Fibroblast of peridontal ligament (primary cell): Measurements from ENCODE around the gene CHURC1.
"Not testable (repeated sequence)": the region's sequence is repeated elsewhere in the genome, so short reads cannot be mapped to it uniquely, and the experiment has no call there.

ENCODE experiments used
- DNase-seq: peaks from one replicate; pipeline ENCODE4 v3.0.0-alpha.2; 2010; ENCODE audit errors: extremely low read depth

Gene CHURC1

DNA sequence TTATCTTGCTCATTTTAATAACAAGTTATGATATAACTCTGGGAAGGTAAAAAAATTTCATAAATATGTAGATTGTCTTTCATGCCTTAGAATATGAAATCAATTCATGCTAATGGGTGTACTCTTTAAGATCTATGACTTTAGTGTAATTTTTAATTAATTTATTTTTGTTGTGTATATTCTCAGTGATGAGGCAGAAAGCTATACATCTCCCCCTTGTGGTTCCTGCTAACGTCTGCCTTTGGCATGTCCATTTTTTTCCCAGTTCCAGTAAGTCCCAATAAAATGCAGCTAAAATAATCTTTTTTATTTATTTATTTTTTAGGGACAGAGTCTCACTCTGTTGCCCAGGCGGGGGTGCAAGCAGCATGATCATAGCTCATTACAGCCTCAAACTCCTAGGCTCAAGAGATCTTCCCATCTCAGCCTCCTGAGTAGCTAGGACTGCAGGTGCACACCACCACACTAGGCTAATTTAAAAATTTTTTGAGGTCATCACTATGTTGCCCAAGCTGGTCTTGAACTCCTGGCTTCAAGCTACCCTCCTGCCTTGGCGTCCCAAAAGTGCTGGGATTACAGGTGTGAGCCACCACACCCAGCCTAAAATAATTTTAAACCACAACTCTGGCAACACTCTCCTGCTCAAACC is 3.3 kb upstream of the CHURC1 start:
- peak; percentile 51 for DNase-seq

DNA sequence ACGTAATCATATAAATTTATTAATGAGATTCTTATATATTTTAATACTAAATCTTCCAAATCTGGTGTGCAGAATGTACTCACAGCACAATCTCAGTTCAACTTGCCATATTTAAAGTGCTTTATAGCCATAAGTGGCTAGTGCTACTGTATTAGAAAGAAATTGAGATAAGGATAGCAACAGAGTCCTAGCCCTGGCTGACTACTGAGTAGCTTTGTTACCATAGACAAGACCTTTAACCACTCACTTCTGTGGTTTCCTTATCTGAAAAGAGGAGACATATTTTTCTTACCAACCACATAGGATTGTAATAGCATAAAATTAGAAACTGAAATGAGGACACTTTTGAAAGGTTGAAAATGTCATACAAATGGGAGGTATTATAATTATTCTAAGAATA is 2.0 kb upstream of the CHURC1 start:
- no peak for DNase-seq

DNA sequence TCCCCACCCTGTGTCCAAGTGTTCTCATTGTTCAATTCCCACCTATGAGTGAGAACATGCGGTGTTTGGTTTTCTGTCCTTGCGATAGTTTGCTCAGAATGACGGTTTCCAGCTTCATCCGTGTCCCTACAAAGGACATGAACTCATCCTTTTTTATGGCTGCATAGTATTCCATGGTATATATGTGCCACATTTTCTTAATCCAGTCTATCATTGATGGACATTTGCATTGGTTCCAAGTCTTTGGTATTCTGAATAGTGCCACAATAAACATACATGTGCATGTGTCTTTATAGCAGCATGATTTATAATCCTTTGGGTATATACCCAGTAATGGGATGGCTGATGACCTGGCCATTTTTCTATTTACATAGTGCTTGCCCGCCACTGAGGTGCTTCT is 778 bp upstream of the CHURC1 start:
- DNase-seq, result not testable (repeated sequence)

GRCh38 chr14:64915029-64915424 is 772 bp downstream of the CHURC1 start:
- no peak for DNase-seq

- DNase-seq, result no peak
Observed at GRCh38 chr14:64915797-64916196, 1.5 kb downstream of the CHURC1 start.

DNA sequence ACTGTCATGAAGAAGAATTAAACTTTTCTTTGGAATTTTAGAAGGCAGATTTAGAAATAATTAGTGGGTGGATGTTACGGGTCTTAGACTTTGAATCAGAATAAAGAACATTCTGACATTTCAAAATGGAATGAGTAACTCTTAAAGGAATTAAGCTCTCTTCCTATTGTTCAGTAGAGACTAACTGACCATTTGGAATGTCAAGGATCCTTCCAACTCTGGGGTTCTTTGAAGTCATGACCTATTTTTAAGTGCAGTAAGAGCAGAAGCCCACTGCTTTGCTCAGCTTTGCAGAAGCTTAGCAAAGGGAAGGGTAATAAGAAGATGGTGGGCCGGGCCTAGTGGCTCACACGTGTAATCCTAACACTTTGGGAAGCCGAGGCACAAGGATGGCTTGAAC is 4.0 kb downstream of the CHURC1 start:
- peak; percentile 17 for DNase-seq

GRCh38 chr14:64919215-64919614 is 5.0 kb downstream of the CHURC1 start:
- no peak for DNase-seq

DNA sequence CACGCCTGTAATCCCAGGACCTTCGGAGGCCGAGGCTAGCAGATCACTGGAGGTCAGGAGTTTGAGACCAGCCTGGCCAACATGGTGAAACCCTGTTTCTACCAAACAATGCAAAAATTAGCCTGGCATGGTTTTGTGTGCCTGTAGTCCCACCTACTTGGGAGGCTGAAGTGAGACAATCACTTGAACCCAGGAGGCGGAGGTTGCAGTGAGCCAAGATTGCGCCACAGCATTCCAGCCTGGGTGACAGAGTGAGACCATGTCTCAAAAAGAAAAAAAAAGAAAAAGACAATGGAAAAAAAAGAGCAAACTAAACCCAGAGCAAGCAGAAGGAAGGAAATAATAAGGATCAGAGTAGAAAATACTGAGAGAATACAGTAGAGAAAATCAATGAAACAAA is 5.4 kb downstream of the CHURC1 start:
- DNase-seq, result no peak

DNA sequence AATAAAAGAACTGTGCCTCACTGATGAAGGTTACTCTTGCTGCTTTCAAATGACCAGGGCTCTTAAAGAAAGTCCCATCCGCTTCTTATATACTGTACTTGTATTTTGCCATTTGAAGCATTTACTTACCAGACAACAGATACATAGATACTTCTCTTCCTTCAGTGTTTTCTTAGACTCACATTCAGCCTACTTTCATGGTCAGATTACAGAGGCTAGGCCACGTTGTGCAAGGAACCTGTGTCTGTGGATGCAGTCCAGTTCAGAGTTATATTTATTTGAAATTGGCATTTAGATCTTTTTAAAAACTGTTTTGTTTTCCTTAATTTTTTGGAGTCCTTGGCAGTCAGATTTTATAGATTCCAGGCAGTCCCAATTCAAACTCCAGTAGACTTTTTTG is 6.2 kb downstream of the CHURC1 start:
- DNase-seq, result no peak

DNA sequence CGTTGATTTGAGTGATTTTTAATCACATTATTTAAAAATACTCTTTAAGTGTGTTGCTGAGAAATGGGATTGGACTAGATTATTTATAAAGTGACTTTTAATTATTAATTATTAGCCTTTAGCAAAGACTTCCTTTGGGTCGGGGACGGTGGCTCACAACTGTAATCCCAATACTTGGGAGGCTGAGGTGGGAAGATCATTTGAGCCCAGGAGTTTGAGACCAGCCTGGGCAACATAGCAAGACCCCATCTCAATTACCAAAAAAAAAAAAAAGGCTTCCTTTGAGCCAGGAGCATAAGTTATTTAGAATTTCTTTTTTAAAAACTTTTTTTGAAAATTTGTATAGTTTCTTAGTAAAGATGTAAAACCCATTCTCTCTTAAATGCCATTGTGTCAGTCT is 8.8 kb downstream of the CHURC1 start:
- no peak for DNase-seq

DNA sequence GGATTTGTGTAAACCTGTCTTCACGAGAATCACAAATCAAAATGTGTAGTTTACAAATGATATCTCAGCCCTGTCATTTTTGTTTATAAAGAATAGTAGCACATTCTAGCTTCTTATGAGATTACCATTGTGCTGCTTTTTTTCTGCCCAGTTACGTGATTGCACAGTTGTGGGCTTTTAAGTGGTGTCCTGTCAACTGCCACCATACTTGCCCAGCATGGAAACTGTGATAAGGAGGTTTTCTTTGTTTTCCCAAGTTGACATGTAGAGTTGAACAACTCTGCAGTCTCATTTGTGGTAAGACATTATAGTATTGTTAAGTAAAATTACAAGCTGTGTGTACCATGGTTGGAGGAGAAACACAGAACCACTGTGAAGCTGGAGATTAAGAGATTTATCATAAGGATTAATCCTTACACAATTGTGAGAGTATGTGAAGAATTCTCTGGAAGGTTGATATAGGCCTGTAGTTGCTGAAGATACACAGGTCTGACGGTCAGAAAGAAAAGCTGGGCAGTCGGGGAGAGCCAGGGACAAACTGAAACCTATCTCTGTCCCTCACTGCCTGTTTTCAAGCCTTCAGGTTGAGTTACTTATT is 12.2 kb downstream of the CHURC1 start:
- DNase-seq, result no peak

GRCh38 chr14:64927031-64927430 is 12.8 kb downstream of the CHURC1 start:
- DNase-seq, result no peak

DNA sequence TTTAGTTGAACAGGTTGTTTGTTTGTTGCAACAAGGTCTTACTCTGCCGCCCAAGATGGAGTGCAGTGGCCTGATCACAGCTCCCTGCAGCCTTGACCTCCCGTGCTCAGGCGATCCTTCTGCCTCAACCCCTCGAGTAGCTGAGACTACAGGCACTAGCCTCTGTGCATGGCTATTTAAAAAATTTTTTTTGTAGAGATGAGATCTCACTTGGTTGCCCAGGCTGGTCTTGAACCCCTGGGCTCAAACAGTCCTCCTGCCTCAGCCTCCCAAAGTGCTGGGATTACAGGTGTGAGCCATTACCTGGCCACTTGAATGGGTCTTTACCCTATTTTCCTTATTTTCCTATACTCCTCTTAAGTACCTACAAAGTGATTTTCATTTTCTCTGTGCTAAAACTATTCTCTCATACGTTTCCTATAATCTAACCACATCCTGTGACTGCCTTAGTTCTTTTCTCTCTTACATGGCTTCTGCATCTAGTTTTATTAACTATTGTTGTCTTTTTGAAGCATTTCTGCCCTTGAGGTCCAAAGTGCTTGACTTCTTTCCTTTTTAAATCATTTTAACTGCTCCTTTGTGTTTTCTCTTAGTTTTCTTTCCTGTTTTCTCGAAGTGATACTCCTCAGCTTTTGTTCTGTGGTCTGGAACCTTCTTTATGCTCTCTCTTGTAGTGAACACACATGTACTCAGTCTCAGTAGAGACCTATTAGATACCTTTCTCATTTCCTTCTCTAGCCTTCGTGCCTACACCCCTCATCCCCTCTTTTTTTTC is 14.2 kb downstream of the CHURC1 start:
- DNase-seq, result no peak

- no peak for DNase-seq
Observed at GRCh38 chr14:64929014-64929359, 14.7 kb downstream of the CHURC1 start.

GRCh38 chr14:64930085-64930843 is 16.0 kb downstream of the CHURC1 start:
- peak; percentile 17 for DNase-seq

DNA sequence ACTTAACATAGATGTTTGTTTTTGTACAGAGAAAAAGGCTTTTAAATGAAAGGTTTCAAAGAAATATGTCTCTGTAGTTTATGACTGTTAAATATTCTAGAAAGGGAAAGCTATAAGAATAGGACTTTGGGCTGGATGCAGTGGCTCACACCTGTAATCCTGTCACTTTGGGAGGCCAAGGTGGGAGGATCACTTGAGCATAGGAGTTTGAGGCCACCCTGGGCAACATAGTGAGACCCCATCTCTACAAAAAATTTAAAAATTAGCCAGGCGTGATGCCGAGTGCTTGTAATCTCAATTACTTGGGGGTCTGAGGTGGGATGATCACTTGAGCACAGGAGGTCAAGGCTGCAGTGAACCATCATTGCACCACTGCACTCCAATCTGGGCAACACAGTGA is 16.9 kb downstream of the CHURC1 start:
- DNase-seq, result no peak

- no peak for DNase-seq
Observed at GRCh38 chr14:64932231-64932630, 18.0 kb downstream of the CHURC1 start.

- DNase-seq, result no peak
Observed at GRCh38 chr14:64934338-64934929, 20.2 kb downstream of the CHURC1 start.

- DNase-seq, result no peak
Observed at GRCh38 chr14:64935508-64935907, 21.3 kb downstream of the CHURC1 start.

DNA sequence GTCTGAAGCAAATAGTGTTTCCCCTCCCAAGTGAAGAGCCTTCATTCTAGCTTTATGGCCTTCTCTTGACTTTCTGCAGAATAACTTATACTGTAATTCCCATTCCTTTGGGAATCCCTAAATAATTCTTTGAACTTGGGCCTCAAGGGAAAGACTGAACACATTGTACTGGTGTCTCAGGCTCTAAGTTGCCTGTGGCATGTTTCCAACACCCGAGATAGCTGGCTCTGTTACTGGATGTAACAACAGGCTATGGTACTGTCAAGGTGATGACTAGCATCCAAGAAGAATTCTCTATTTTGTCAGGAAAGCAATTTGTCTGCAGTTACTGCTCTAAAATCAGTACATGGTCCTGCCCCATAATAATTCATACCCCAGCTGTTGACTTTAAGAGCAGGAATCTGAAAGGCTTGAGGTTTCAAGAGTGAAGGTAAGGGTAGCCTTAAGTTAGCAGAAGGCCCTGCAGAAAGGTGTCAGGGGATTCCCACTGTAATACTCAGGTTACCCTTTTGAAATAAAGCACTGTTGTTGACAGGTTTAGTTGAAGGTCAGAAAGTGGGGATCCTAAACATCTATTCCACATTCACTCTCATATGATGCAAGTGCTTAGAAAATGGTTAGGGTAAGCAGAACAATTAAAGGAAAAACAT is 23.0 kb downstream of the CHURC1 start:
- DNase-seq, result no peak

GRCh38 chr14:64937821-64938193 is 23.6 kb downstream of the CHURC1 start:
- peak; percentile 18 for DNase-seq
